Stimulated activated CD4-positive, alpha-beta T cell treated with anti-CD3 and anti-CD28 coated beads, TNF-alpha, amount 100 ng/mL, for 4 hours (primary cell): ENCODE measurements around the gene COA7.

Experiments used
- DNase-seq, 3 experiments: peaks; one replicate each; pipeline ENCODE4 v3.0.0-alpha.2; 2020; ENCODE audit warnings: low read depth in 3 of 3

COA7 gene

DNA sequence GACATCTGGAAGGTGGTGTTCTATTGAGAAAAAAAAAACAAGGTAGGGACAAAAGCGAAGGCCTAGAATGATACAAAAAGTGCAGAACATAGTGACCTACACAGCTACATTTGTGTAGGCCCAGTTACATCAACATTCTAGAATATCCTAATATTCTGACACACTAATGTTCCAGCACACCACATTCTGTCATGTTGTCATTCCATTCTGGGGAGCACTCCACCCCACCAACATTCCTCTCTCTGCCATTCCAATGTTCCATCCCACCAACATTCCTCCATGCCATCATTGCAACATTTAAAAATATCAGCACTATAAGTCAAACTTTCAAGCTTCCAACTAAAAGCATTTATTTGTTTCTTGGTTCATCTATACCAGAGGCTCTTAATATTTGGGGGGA, 28.5 kb downstream of the COA7 start:
- no peak for DNase-seq

DNA sequence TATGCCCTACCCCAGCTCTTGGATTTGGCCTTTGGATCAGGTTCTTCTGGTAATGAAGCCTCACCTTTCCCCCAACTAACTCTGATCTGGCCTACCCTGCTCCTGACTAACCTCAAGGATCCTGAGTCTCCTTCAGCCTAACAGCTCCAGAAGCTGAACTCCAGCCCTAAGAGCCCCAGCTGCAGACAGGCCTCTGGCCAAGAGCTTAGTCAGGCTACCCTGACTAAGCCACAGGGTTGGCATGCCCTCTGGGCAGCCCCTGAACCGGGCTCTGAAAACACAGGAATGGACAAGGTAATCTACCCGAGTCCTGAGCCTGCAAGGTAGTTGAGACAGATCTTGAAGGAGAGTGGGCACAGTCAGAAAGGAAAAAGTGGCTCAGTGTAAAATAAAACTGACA, 29.4 kb downstream of the COA7 start:
- DNase-seq = no peak

DNA sequence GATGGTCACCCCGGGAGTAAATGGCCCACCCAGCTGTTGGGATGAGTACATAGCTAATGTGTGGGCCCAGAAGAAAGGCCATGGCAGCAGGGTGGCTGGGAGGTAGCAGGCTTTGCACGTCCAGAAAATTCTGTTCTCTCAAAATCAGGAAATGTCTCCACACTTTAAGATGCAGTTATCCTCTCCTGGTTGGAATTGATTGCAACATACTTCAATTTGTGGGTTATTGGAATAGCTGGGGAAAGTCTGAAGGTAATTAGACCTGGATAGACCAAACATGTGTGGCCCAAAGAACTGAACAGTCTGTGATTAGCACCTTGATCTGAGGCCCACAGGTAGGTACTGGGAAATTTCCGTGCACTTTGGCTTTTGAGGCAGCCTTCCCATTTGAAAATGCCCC, 30.2 kb downstream of the COA7 start:
- no peak for DNase-seq

DNA sequence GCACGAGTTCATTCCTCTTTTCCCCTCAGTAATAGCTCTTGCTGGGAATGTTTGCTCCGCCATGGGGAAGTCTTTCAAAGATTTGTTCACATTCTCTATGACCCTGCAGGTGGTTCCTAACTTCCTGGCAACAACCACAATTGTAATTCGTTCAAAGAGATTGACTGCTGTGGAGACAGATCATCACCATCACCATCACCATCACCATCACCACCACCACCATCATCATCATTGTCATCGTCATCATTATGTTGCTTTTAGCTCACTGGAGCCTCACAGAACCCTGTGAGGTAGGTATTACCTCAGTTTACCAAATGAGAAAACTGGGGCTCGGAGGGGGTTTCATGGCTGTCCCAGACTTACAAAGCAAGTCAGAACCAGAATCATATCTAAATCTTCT, 30.9 kb downstream of the COA7 start:
- no peak for DNase-seq

DNA sequence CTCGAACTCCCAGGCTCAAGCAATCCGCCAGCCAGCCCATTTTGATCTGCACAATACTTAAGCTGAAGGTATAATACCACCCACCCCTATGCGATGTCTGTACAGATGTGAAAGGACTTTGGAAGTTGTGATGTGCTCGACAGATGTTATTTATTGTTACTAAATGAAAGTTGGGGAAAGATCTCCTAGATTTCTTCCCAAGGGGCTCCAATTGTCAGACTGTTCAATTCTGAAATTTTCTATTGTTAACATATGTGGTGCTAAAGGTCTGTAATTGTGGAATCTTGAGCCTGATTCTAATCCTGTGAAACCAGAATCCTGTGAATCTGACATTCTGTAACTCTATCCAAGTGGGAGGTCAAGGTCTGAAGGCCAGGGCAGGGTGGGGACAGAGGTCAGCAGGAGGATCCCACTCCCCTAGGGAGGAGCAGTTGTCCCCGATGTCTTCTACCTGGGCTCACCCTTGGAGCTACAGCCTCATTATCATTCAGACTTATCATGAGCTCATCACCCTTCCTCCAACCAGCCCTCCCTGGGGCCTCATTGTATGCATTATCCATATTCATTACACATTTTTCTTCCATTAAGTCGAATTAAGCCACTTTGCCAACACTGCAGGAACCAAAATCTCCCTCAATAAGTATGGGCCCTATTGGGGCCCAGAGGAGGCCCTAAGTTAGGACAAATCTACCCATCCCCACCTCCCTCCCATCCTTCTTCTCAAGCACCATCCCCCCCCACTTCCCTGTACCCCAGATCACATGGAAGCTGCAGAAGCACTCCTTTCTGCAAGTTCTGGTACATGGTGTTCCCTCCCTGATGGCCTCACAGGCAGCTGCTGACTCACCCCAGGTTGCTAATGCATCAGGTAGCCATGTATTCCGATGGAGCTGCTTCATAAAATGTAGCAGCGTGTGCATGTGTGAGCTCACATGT, 32.9 kb downstream of the COA7 start:
- DNase-seq = no peak

DNA sequence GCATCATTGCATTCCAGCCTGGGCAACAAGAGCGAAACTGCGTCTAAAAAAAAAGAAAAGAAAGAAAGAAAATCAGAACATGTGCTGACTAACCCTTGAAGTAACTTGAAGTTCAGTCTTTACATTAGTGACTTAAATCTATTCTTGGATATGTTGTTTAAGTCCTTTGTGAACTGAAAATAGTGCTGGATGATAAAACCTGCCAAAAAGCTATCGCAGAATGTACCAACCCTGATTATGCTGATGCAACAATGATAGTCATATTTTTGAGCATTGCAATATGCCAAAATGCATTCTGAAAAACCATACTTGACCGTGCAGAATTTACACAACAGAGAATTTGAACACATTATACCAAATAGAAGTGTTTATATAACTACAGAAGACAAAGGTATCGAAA, 34.4 kb downstream of the COA7 start:
- no peak for DNase-seq

DNA sequence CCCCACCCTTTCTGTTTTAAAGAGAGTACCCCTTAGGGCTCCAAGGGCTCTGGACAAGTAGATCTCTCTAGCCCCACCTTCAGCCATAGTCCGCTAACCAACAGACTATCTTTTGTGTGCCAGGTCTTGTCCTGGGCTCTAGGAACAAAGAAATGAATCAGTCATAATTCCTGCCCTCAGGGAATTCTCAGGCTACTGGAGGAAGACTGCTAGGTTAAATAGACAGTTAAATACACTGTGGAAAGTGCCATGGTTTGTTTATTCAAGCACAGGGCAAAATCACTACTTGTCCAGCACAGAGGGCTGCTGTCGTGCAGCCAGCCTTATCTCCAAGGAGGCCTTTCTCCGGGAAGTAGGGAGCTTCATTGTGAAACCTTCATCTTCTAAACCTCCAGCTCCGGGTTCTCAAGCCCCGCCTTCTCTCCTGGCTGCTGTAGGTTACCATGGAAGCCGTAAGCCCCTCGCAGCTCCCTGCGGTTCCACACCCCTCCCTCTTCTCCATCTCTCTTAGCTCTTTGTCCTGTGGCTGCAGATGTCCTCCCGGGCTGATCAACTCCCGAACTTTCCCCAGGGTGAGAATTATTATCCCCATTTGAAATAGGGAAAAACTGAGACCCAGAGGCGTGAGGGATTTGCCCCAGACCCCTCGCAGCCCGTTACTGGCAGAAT, 35.4 kb downstream of the COA7 start:
- DNase-seq = no peak

DNA sequence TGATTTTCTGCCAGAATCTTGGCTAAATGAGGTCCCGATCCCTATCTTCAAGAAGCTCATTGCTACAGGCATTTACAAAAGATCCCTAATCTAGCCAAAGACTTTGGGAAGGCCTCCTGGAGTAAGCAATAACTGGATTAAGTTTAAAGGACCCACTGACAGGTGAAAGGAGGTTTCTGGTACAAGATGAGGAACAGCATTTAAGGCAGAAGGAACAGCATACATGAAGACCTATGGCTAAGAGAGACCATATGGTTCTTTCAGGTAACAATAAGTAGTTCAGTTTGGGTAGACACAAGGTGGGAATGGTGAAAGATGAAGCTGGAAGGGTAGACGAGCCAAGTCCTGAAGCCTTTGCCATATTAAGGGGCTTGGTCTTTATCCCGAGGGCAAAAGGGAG, 37.3 kb downstream of the COA7 start:
- no peak for DNase-seq

DNA sequence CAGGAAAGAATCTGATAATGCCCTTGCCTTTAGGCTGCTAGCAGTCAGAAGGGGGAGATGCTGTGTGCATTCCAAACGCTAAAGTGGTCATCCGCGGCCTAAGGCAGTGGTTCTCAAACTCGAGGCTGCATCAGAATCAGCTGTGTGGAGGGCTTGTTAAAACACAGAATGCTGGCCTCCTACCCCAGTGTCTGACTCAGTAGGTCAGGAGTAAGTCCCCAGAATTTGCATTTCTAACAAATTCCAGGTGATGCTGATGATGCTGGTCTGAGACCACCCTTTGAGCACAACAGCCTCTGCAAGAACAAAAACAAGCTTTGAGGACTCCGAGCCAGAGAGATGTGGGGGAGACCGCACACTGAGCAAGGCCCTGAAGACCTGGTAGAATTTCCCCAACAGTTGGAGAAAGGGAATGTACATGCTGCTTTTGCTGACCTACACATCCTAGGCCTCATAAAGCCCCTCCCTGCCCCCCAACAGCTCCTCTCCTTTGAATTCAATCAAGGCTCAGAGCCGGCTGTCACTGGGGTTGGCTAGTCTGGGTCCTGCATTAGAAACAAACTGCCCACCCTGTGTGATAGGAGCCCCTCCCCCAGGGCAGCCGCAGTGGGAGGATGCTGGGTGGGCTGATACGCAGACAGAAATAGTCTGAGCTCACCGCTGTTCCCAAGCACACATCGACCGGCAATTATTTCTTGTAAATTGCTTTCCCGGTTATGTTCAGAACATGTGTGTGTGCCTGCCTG, 38.1 kb downstream of the COA7 start:
- no peak for DNase-seq

DNA sequence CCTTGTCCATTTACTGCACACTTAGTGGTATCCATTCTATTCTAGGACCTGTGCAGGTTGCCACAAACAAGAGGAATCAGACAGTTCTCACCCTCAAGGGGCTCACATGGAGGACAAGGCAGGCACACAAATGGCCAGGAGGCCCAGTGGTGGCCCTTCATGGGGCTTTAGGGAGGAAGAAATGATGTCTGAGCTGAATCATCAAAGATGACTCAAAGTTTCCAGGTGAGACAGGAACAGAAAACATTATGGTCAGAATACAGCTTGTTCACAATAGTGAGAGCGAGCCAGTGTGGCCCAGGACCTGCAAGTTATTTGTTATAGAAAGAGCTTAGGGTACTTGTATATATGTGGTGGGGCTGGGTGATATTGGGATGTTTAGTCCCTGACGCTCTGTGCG, 38.8 kb downstream of the COA7 start:
- DNase-seq = no peak

DNA sequence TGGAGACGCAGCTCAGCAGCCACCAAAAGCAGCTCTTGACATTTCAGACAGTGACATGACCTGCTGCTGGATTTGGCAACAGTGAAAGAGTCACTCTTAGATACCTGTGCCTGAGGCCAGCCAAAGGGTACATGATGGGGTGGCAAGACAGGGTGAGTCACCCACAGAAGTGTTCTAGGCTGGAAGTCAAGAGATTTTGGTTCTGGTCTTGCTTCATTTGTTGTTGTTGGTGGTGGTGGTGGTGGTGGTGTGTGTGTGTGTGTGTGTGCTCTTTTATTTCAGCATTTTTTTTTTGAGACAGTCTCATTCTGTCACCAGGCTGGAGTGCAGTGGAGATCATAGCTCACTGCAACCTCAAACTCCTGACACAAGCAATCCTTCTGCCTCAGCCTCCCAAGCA, 39.4 kb downstream of the COA7 start:
- DNase-seq = no peak

DNA sequence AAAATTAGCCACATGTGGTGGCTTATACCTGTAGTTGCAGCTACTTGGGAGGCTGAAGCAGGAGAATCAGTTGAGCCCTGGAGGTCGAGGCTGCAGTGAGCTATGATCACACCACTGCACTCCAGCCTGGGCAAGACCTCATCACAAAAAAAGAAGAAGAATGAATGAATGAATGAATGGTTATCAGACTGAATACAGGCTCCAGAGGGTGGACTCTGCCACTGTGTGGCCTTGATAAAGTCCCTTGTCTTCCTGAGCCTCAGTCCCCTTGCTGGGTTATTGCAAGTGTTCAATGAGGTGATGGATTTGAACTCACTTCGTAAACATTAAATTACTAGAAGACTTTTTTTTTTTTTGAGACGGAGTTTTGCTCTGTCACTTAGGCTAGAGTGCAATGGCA, 40.4 kb downstream of the COA7 start:
- DNase-seq = no peak

DNA sequence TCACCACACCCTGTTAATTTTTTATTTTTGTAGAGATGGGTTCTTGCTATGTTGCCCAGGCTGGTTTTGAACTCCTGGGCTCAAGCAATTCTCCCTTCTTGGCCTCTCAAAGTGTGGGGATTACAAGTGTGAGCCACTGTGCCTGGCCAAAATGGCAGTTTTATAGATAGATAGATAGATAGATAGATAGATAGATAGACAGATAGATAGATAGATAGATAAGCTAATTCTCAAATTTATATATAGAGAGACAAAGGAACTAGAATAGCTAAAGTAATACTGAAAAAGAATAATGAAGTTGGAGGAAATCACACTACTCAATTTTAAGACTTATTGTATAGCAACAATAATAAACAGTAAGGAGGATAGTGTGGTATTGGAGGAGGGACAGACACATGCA, 44.1 kb downstream of the COA7 start:
- no peak for DNase-seq

DNA sequence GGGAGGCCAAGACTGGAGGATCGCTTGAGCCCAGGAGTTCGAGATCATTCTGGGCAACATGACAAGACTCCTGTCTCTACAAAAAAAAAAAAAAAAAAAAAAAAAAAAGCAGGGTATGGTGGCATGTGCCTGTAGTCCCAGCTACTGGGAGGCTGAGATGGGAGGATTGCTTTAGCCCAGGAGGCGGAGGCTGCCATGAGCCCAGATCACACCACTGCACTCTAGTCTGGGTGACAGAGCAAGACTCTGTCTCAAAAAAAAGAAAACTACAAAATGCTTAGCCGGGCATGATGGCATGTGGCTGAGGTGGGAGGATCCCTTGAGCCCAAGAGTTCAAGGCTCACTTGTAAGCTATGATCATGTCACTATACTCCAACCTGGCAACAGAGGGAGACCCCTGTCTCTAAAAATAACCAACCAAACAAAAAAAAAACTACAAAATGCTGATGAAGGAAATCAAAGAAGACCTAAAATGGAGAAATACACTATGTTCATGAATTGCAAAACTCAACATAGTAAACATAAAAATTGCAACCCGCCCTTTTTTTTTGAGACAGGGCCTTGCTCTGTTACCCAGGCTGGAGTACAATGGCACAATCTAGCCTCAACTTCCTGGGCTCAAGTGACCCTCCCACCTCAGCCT, 44.8 kb downstream of the COA7 start:
- no peak for DNase-seq

DNA sequence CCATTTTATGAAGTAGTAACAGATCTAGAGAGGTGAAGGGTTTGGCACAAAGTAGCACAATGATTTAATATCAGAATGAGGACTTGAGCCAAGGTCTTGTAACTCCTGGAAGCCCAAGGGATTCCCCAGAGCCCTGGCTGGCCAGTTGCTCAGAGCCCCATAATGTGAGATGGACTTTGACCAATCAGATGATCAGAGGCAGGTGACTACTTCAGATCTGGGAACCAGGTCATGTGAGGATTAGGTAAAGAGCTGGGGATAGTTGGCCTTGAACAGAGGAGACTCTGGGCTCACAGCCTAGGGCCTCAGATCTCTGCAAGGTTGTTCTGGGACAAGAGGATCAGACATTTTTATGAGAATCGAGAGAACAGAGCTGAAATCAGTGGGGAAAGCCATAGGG, 46.2 kb downstream of the COA7 start:
- DNase-seq = no peak

DNA sequence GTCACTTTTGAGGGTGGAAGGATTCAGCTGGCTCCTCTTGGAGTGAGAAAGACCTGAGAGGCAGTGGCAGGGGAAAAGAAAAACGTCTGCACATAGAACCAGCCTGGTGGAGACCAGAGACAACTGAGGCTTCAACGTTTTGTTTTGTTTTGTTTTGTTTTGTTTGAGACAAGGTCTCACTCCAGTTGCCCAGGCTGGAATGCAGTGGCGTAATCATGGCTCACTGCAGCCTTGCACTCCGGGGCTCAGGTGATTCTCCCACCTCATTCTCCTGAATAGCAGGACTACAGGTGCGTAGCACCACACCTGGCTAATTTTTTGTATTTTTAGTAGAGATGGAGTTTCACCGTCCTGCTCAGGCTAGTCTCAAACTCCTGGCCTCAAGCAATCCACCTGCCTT, 52.9 kb downstream of the COA7 start:
- no peak for DNase-seq

DNA sequence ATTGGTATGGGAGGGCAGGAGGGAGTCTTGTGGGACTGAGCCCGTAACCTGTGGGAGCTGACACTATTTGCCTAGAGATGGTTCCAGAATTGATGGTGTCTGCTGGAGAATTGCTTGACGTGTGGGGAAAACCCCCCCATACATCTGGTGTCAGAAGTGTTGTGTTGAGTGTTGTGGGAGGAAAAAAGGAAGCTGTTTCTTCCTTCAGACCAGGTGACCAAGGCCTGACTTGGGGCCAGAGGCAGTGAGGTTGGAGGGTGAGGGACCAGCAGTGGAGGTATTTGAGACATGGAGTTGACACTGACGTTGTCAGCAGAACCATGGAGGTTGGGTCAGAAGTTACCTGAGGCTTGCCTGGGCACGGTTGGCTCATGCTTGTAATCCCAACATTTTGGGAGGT, 56.8 kb downstream of the COA7 start:
- DNase-seq = no peak

DNA sequence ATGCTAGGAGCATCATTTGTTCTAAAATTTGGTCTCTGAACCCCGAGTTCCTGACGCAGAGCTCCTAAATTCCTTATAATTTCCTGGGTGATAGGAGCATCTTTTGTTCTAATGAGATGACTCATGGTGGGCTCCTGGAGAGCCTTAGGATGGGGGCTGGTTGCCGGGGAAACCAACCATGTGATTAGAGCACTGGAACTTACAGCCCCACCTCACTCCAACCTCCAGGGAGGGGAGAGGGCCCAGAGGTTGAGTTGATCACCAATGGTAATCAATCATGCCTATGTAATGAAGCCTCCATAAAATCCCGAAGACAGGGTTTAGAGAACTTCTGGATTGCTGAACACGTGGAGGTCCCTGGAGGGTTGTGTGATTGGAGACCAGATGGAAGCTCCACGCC, 57.5 kb downstream of the COA7 start:
- DNase-seq = no peak

DNA sequence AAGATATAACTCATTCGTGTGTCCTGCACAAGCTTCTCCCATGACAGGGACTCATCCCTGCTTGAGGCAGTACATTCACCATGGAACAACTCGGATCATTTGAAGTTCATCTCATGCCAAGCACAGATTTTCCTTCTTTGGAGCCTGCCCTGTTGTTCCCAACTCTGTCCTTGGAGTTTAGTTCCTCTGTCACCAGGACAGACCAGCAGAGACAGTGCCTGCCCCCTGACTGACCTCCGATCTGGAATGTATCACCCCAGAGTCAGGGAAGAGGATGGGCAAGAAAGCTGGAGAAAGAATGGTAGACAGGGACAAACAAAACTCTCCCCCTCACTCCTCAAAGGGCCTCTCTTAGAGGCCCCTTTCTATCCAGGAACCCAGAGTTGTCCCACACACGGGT, 60.2 kb downstream of the COA7 start:
- no peak for DNase-seq

DNA sequence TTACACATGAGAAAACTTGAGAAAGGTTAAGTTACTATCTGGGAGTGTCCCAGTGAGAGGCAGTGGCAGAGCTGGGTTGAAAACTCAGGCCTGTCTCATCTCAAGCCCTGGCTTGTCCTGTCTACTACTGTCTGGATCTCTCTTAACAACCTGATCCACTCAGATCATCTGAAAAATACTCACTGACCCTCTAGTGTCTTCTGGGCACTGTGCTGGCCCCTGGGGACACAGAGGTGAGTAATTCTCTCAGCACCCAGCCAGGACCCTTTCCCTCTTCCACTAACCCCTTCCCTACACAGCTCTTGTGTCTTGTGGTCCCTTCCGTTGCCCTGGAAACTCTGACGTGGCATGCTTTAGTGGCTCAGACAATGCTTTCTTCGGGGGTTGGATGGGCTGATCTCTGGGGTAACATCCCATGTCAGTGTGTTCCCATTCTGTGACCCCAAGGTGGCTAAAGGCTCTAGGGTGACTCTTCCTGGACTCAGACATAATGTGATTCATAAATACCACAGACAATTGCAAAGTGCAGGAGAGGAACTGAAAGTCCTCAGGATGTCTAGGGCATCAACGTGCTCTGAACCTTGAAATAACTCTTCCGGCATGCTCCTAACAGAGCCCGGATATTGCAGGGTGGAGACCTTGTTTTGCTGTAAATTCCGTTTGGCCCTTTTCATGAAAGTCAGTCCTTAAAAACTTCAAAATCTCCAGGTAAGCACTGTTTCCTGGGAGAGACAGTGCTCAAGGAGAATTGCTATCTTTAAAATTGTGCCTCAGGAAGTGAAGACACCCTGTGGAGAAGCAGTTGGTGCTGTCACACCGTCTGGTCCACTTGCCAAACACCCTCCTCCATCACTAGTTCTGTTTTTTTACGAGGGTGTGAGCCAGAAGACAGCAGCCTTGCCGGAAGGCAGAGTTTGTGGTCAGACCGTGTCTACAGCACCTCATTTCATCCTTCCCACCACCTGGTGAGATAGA, 61.1 kb downstream of the COA7 start:
- DNase-seq = peak; percentile 19 to 50 (median 40)
